Epithelial cell of esophagus (primary cell): Measurements from ENCODE around the gene KLHL13.

Experiments used
- DNase-seq: peaks from one replicate; pipeline ENCODE4 v3.0.0; 2010; ENCODE audit warnings: low read depth
- H3K4me3 ChIP-seq: 2 replicates; pipeline ENCODE4 v1.5.1; 2011; ENCODE audit warnings: mild to moderate bottlenecking, low read length, control low read depth
- TF ChIP-seq, protein P1 (sequence below): IDR thresholded peaks from 2 replicates; pipeline ENCODE4 v1.5.1; 2011; ENCODE audit warnings: low read depth, mild to moderate bottlenecking, low read length, control low read depth, inconsistent platforms; ENCODE audit not compliant: insufficient read depth; ENCODE audit errors: missing control alignments

The KLHL13 gene

DNA sequence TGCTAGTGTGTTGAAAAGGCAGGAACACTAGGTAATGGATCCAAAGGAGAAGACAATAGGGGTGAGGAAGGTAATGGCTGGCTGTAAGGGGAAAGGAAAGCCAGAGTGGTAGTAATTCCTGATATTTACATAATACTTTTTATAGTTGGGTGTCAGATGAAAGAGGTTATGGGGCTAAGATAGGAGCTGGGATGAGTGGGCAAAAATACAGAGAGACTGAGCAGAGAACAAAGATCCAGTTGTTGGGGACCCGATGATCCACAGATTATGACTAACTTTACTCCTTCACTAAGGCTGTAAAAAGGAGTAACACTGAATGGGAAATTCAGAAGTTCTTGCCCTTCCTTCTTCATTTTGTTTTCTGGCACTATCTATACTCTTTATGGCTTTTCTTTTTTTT, 138.2 kb downstream of the KLHL13 start:
- no peak for DNase-seq
- H3K4me3 ChIP-seq = no peak overlapping the region
- TF ChIP-seq, protein P1, sequence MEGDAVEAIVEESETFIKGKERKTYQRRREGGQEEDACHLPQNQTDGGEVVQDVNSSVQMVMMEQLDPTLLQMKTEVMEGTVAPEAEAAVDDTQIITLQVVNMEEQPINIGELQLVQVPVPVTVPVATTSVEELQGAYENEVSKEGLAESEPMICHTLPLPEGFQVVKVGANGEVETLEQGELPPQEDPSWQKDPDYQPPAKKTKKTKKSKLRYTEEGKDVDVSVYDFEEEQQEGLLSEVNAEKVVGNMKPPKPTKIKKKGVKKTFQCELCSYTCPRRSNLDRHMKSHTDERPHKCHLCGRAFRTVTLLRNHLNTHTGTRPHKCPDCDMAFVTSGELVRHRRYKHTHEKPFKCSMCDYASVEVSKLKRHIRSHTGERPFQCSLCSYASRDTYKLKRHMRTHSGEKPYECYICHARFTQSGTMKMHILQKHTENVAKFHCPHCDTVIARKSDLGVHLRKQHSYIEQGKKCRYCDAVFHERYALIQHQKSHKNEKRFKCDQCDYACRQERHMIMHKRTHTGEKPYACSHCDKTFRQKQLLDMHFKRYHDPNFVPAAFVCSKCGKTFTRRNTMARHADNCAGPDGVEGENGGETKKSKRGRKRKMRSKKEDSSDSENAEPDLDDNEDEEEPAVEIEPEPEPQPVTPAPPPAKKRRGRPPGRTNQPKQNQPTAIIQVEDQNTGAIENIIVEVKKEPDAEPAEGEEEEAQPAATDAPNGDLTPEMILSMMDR = no peak

DNA sequence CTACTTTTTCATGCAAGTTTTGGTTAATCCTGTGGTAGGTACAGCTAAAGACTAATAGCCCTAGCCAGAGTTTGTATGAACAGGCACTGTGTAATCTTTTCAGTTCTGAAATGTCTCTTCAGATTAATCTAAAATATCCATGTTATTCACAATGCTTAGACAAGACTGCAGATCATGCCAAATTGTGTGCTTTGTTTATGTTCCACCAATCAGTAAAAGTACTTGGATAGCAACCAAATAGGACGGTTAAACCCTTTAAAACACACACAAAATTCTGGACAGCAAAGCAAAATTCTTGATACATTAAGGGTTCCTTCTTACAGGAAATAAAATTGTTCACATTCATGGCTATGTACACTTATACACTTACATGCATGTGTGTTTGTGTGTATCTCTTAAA, 139.1 kb downstream of the KLHL13 start:
- no peak for DNase-seq

DNA sequence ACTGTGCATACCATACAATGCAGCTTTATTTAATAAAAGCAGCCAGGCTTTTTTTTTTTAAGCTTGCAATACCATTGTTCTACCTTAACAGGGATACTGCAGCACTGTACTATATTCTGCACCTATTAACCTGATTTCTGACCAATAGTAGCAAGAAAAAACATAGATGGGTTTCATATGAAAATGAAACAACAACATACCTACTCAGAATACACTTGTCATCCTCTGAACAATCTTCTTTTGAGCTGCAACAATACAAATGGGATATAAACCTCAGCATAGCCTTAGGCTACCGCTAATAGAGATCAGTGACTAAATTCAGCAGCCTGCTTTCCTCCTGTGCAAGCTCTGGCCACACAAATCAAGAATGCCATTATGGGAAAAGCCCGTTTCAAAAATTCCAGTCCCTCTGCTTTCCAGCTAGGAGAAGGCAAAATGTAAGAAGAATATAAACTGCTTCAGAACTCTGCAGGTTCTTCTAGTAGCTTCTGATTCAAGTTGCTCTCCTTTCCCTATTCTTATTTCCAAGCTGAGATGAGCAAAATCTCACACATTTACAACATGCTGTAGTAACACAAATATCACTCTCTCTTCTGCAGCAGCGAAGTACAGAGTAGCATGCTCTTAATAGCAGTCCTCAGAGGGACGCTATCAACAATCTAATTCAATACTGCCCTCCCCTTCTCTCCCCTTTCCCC, 143.4 kb downstream of the KLHL13 start:
- peak; percentile 24 for DNase-seq
- TF ChIP-seq, protein P1 = no peak
- no peak overlapping the region for H3K4me3 ChIP-seq

More for the DNA sequence above, 139.1 kb downstream of the KLHL13 start:
- TF ChIP-seq, protein P1 = no peak
- H3K4me3 ChIP-seq = no peak overlapping the region

DNA sequence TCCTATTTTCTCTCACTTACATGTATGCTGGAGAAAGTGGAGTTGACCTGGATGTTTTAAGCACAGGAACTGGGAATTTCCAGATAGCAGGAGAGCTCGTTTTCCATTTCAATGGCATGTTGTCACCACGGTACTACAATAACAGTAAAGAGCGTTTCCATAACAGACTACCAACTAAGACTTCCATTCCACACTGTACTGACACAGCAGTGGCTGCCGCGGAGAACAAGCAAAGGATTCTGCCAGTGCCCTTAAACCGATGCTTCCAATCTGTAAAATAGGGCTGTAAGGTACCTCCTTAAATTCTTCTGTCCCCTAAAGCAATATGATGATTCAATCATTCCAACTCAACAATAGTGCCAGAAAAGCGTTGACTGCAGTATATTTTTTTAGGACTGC, 143.9 kb downstream of the KLHL13 start:
- TF ChIP-seq, protein P1 = no peak
- H3K4me3 ChIP-seq = no peak overlapping the region
- DNase-seq = no peak

DNA sequence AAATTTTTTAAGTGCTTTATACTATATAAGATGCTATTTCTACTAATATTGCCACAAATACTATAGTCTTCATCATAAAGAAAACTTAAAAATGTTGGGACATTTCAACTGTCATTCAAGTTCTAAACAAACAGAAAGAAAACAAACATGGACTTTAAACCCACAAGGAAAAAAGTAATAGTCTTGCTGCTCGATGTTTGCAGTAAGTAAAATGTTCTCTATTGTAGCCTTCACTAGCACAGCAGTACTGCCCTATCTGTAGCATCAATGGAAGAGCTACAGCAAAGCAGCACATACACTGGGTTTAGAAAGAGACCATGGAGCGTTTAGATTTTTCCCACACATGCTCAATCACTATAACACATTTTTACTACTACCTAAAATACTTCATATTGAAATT, 146.8 kb downstream of the KLHL13 start:
- no peak for DNase-seq
- TF ChIP-seq, protein P1 = no peak
- H3K4me3 ChIP-seq = no peak overlapping the region

GRCh38 chrX:117969328-117969727, 147.3 kb downstream of the KLHL13 start:
- TF ChIP-seq, protein P1 = no peak
- H3K4me3 ChIP-seq = no peak overlapping the region
- DNase-seq = no peak

GRCh38 chrX:117959045-117959444, 157.6 kb downstream of the KLHL13 start:
- DNase-seq = no peak
- H3K4me3 ChIP-seq = no peak overlapping the region
- TF ChIP-seq, protein P1 = no peak
